Mesothelial cell of epicardium (in vitro differentiated cells): ENCODE data around the gene ALPP. TPM values are rescaled to one million over a fixed set of nuclear protein-coding genes. Genes with fewer than 3 reads are reported as not detected.

Experiments
- DNase-seq, 2 experiments: peaks; one replicate each; pipeline ENCODE4 v3.0.0; 2021; ENCODE audit warnings: low spot score in 2 of 2; ENCODE audit not compliant: unreplicated experiment in 2 of 2
- H3K27ac Mint-ChIP-seq: 2 replicates; pipeline ENCODE4 v1.8.0; 2021; ENCODE audit warnings: mixed read lengths
- H3K27me3 Mint-ChIP-seq: 2 replicates; pipeline ENCODE4 v1.8.0; 2021; ENCODE audit warnings: low read depth, mixed read lengths
- H3K36me3 Mint-ChIP-seq: 2 replicates; pipeline ENCODE4 v1.8.0; 2021; ENCODE audit warnings: mixed read lengths
- H3K4me1 Mint-ChIP-seq: 2 replicates; pipeline ENCODE4 v1.8.0; 2021; ENCODE audit warnings: mixed read lengths
- H3K4me3 Mint-ChIP-seq: 2 replicates; pipeline ENCODE4 v1.8.0; 2021; ENCODE audit warnings: mild to moderate bottlenecking, moderate library complexity, mixed read lengths
- H3K9me3 Mint-ChIP-seq: 2 replicates; pipeline ENCODE4 v1.8.0; 2021; ENCODE audit warnings: mixed read lengths
- total RNA-seq: library from RNA; stranded (reverse); gene quantifications from 3 replicates; pipeline ENCODE4 v1.2.1, GENCODE V29; 2021
- TF ChIP-seq, protein P1 (sequence below): fragments of 200-600 bp; sonication (generic); IDR thresholded peaks from one replicate; pipeline ENCODE4 v1.5.0; 2021; ENCODE audit warnings: antibody characterized with exemption; ENCODE audit not compliant: unreplicated experiment

Gene ALPP
- total RNA-seq, 1 donor from 2014 or later = not detected

DNA sequence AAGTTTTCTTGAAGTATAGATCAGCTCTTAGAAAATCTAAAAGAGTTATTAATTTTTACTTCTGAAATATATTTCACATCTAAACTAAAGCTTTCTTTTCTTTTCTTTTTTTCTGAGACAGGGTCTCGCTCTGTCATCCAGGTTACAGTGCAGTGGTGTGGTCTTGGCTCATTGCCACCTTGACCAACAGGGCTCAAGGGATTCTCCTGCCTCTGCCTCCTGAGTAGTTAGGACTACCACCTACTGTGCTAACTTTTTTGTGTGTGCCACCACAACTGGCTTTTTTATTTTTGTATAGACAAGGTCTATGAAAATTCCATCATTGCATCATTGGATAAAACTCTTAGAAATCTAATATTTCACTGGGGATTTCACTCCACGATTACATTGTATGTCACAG, 18.1 kb downstream of the ALPP start:
- Mint-ChIP-seq H3K27ac (no peak overlapping the region), H3K4me1 (no peaks in the 10 kb centered on the region), H3K36me3 (no peaks in the 10 kb centered on the region), H3K9me3 (no peaks in the 10 kb centered on the region), H3K27me3 (no peaks in the 10 kb centered on the region), H3K4me3 (no peak overlapping the region)
- no peak for DNase-seq
- TF ChIP-seq, protein P1, sequence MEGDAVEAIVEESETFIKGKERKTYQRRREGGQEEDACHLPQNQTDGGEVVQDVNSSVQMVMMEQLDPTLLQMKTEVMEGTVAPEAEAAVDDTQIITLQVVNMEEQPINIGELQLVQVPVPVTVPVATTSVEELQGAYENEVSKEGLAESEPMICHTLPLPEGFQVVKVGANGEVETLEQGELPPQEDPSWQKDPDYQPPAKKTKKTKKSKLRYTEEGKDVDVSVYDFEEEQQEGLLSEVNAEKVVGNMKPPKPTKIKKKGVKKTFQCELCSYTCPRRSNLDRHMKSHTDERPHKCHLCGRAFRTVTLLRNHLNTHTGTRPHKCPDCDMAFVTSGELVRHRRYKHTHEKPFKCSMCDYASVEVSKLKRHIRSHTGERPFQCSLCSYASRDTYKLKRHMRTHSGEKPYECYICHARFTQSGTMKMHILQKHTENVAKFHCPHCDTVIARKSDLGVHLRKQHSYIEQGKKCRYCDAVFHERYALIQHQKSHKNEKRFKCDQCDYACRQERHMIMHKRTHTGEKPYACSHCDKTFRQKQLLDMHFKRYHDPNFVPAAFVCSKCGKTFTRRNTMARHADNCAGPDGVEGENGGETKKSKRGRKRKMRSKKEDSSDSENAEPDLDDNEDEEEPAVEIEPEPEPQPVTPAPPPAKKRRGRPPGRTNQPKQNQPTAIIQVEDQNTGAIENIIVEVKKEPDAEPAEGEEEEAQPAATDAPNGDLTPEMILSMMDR = no peak

DNA sequence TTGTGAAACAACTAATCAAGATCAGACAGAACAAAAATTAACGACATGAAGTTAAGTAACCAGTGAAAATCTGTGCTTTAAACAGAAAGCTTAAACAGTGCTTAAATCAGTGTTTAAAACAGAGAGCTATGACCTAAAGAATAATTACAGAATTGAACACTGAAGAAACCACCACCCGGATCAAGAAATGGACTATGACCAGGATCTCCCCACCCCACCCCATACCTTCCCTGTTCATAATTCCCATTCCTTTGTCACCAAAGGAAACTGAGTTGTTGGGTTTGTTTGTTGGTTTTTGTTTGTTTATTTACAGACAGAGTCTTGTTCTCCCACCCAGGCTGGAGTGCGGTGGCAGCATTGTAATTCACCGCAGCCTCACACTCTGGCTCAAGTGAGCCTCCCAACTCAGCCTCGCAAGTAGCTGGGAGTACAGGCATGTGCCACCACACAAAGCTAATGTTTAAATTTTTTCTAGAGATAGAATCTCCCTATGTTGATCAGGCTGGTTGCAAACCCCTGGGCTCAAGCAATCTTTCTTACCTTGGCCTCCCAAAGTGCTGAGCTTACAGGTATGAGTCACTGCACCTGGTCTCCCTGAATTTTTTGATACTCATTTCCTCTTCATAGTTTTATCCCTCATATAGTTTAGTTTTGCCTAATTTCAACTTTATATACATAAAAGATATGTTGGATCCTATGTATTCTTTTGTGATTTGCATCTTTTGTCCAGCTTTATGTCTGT, 19.9 kb downstream of the ALPP start:
- no peaks in the 10 kb centered on the region for H3K36me3 Mint-ChIP-seq
- TF ChIP-seq, protein P1 = no peak
- no peak overlapping the region for H3K4me3 Mint-ChIP-seq
- peaks cover 3% of the 10 kb centered on the region for H3K27me3 Mint-ChIP-seq
- H3K27ac Mint-ChIP-seq = no peak overlapping the region
- no peaks in the 10 kb centered on the region for H3K4me1 Mint-ChIP-seq
- H3K9me3 Mint-ChIP-seq = no peaks in the 10 kb centered on the region
- no peak for DNase-seq

DNA sequence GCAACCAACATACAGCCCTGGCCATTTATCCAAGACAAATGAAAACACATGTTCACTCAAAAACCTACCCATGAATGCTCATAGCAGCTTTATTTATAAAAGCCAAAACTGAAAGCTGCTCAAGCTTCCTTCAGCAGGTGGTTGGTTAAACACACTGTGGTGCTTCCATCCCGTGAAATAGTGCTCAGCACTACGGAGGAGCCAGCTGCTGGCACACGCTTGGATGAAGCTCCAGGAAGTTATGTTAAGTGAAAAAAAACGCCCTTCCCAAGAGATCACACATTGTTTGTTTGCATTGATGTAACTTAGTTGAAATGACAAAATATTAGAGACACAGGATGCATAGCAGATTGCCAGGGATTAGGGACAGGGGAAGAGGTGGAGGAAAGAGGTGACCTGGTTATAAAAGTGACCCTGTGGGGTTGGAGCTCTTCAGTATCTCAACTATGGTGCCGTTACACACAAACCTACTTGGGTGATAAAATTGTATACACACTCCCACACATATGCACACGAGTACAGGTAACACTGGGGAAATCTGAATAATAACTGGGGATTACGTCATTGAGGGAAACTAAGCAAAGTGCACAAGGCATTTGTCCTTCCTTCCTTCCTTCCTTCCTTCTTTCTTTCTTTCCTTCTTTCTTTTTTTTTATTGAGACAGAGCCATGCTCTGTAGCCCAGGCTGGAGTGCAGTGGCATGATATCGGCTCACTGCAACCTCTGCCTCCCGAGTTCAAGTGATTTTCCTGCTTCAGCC, 21.9 kb downstream of the ALPP start:
- Mint-ChIP-seq H3K9me3 (no peaks in the 10 kb centered on the region), H3K4me1 (no peaks in the 10 kb centered on the region), H3K27ac (no peak overlapping the region), H3K36me3 (no peaks in the 10 kb centered on the region), H3K27me3 (peaks cover 3% of the 10 kb centered on the region), H3K4me3 (no peak overlapping the region)
- TF ChIP-seq, protein P1 = no peak
- no peak for DNase-seq

DNA sequence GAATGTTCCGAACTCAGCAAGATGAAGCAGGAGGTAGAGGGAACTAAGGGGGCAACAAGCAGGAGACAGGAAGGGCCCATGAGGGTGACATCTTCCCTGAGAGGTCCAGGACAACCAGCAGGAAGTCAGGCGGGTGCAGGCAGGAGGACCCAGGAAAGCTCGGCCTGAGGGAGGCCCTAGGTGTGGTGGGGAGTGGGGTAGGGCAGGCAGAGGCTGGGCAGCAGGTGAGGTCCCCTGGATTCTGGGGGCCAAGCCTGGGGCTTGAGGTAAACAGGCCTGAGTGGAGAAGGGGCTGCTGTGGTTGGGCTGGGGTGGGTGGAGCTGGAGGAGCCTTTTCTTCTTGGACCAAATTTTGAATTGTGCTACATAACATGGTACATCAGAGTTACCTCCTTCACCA, 24.0 kb downstream of the ALPP start:
- no peak for DNase-seq
- H3K27ac Mint-ChIP-seq = no peak overlapping the region
- H3K4me3 Mint-ChIP-seq = no peak overlapping the region
- peaks cover 3% of the 10 kb centered on the region for H3K27me3 Mint-ChIP-seq
- no peaks in the 10 kb centered on the region for H3K36me3 Mint-ChIP-seq
- no peaks in the 10 kb centered on the region for H3K4me1 Mint-ChIP-seq
- TF ChIP-seq, protein P1 = no peak
- H3K9me3 Mint-ChIP-seq = no peaks in the 10 kb centered on the region

DNA sequence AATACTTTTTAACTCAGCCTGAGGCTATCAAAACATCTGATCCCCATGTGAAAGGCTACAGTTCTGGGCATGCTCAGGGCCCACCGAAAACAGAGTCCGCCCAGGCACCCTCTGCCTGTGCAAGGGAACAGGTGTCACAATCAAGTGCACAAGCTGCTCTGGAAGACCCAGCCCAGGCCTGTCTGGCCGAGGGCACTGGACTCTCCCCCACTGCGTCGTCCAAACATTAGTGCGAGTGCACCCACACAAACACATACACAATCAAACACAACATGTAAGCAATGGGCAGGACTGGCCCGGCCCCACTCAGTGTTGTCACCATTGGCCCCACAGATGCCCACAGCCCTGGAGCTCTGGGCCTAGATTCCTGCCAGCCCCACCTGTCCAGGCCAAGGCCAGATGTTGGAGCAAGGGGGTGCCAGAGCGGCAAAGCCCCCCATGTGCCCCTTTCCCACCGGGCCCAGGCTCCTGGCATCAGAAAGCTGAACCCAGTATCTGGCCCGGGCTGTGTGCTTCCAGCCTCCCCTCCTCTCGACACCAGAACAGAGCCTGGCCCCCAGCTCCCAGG, 27.5 kb downstream of the ALPP start:
- TF ChIP-seq, protein P1 = no peak
- Mint-ChIP-seq H3K27ac (no peak overlapping the region), H3K9me3 (no peaks in the 10 kb centered on the region), H3K4me3 (no peak overlapping the region), H3K4me1 (no peaks in the 10 kb centered on the region), H3K27me3 (peaks cover 14% of the 10 kb centered on the region), H3K36me3 (no peaks in the 10 kb centered on the region)
- DNase-seq = no peak
